Left renal cortex interstitium (tissue), 4 donors: Measurements from ENCODE around the gene PRKN. TPM values are rescaled to one million over a fixed set of nuclear protein-coding genes. Genes with fewer than 3 reads are reported as not detected.

Experiments
- DNase-seq, 4 donors: peaks; one replicate each; pipeline ENCODE4 v3.0.0-alpha.2; 2013; ENCODE audit warnings: low read depth in 4 of 4, low spot score in 2 of 4, missing footprints in 1 of 4
- polyA plus RNA-seq, 4 donors: library from polyadenylated mRNA; unstranded; fragments of 120-200 nt; gene quantifications; one replicate each; pipeline ENCODE4 v1.2.1, GENCODE V29; 2013; ENCODE audit not compliant: insufficient read length in 4 of 4

The PRKN gene
- polyA plus RNA-seq, 4 donors = 7.9 to 12.9 (median 9.1) TPM

GRCh38 chr6:162262466-162263196 is 464.9 kb downstream of the PRKN start:
- DNase-seq = no peak

- no peak for DNase-seq
Observed at GRCh38 chr6:162261598-162261997, 466.0 kb downstream of the PRKN start.

GRCh38 chr6:162260027-162260426 is 467.5 kb downstream of the PRKN start:
- no peak for DNase-seq

GRCh38 chr6:162258647-162259046 is 468.9 kb downstream of the PRKN start:
- no peak for DNase-seq

- no peak for DNase-seq
Observed at GRCh38 chr6:162256361-162256760, 471.2 kb downstream of the PRKN start.

- DNase-seq = no peak
Observed at GRCh38 chr6:162251257-162251656, 476.3 kb downstream of the PRKN start.

- DNase-seq = no peak
Observed at GRCh38 chr6:162249907-162250642, 477.5 kb downstream of the PRKN start.

GRCh38 chr6:162245830-162246420 is 481.6 kb downstream of the PRKN start:
- no peak for DNase-seq

GRCh38 chr6:162244031-162244430 is 483.5 kb downstream of the PRKN start:
- no peak for DNase-seq

- no peak for DNase-seq
Observed at GRCh38 chr6:162242915-162243314, 484.7 kb downstream of the PRKN start.

GRCh38 chr6:162239330-162239729 is 488.2 kb downstream of the PRKN start:
- DNase-seq = no peak

GRCh38 chr6:162238675-162239074 is 488.9 kb downstream of the PRKN start:
- no peak for DNase-seq

- no peak for DNase-seq
Observed at GRCh38 chr6:162237331-162237730, 490.2 kb downstream of the PRKN start.

- no peak for DNase-seq
Observed at GRCh38 chr6:162234631-162235030, 492.9 kb downstream of the PRKN start.

GRCh38 chr6:162230147-162230752 is 497.3 kb downstream of the PRKN start:
- DNase-seq = no peak

- DNase-seq = no peak
Observed at GRCh38 chr6:162229093-162229492, 498.5 kb downstream of the PRKN start.

GRCh38 chr6:162226803-162227202 is 500.8 kb downstream of the PRKN start:
- DNase-seq = no peak

GRCh38 chr6:162222521-162222920 is 505.0 kb downstream of the PRKN start:
- DNase-seq = no peak

GRCh38 chr6:162220876-162221275 is 506.7 kb downstream of the PRKN start:
- DNase-seq = no peak

- no peak for DNase-seq
Observed at GRCh38 chr6:162219266-162219665, 508.3 kb downstream of the PRKN start.

GRCh38 chr6:162217811-162218493 is 509.6 kb downstream of the PRKN start:
- no peak for DNase-seq
